ENCODE measurements around the gene YBEY. TPM values are rescaled to one million over a fixed set of nuclear protein-coding genes. Genes with fewer than 3 reads are reported as not detected.

The YBEY gene
- polyA plus RNA-seq, 3 donors, result 4.1 to 8.6 (median 5.2) TPM

GRCh38 chr21:46317710-46318463 is 31.7 kb downstream of the YBEY start:
- peak overlapping the region in 1 of 2 donors; percentile 61 for H3K27ac ChIP-seq (ENCODE audit: low read depth in 1 of 2, low read length in 2 of 2)
- H3K9ac ChIP-seq (ENCODE audit: insufficient read depth, low read length, poor library complexity, severe bottlenecking), result no peak overlapping the region
- Mint-ChIP-seq H3K27ac (peak overlapping the region in 3 of 7 donors; percentile 21 to 73 (median 49)), H3K36me3 (peaks cover 6 to 30% of the 10 kb centered on the region in 2 donors), H3K9me3 (peaks cover 0 to 4% (median 0%) of the 10 kb centered on the region in 7 donors), H3K4me3 (no peak overlapping the region), H3K4me1 (peaks cover 36% of the 10 kb centered on the region), H3K27me3 (ENCODE audit: low read depth in 3 of 3) (peaks cover 0 to 1% (median 0%) of the 10 kb centered on the region in 3 donors)
- no peaks in the 10 kb centered on the region for H3K9me3 ChIP-seq (replicated peaks in 1 of 2; ENCODE audit: control insufficient read depth in 1 of 2, insufficient read depth in 1 of 2, low read length in 2 of 2)
- intact Hi-C loops (cut with micrococcal nuclease), result no loop called here
- peaks cover 51% of the 10 kb centered on the region for H3K79me2 ChIP-seq (ENCODE audit: insufficient read depth, low read length)
- no peak overlapping the region for H3K4me3 ChIP-seq (replicated peaks in 1 of 3; ENCODE audit: low read depth in 2 of 3, low read length in 3 of 3)
- TF ChIP-seq CTCF (IDR thresholded peaks at IDR 0.05), result no peak
- H3K4me2 ChIP-seq (replicated peaks; ENCODE audit: extremely low read depth, low read length, poor library complexity, severe bottlenecking), result no peak overlapping the region
- peaks cover 30 to 32% of the 10 kb centered on the region in 2 donors for H3K4me1 ChIP-seq (ENCODE audit: control insufficient read depth in 1 of 2, insufficient read depth in 2 of 2, low read length in 2 of 2)
- no peaks in the 10 kb centered on the region for H4K20me1 ChIP-seq (ENCODE audit: insufficient read depth, low read length)
- H2AFZ ChIP-seq (ENCODE audit: insufficient read depth, low read depth, low read length, poor library complexity, severe bottlenecking), result no peak overlapping the region
- WGBS (ENCODE audit: insufficient coverage), result 93% methylated on average over 16 of the region's 20 CpGs
- no peaks in the 10 kb centered on the region for H3K27me3 ChIP-seq (ENCODE audit: control insufficient read depth in 2 of 2, insufficient read depth in 2 of 2, low read length in 2 of 2)
- no peak for DNase-seq
- peaks cover 16 to 29% of the 10 kb centered on the region in 2 donors for H3K36me3 ChIP-seq (replicated peaks in 1 of 2; ENCODE audit: control insufficient read depth in 1 of 2, insufficient read depth in 2 of 2, low read length in 2 of 2)

GRCh38 chr21:46318464-46318845 is 32.3 kb downstream of the YBEY start:
- Histone ChIP-seq H3K4me1 (ENCODE audit: control insufficient read depth in 1 of 2, insufficient read depth in 2 of 2, low read length in 2 of 2) (peaks cover 35 to 36% of the 10 kb centered on the region in 2 donors), H3K27ac (ENCODE audit: low read depth in 1 of 2, low read length in 2 of 2) (peak overlapping the region in 1 of 2 donors; percentile 61), H3K36me3 (replicated peaks in 1 of 2; ENCODE audit: control insufficient read depth in 1 of 2, insufficient read depth in 2 of 2, low read length in 2 of 2) (peaks cover 13 to 23% of the 10 kb centered on the region in 2 donors), H3K4me3 (replicated peaks in 1 of 3; ENCODE audit: low read depth in 2 of 3, low read length in 3 of 3) (no peak overlapping the region), H3K9me3 (replicated peaks in 1 of 2; ENCODE audit: control insufficient read depth in 1 of 2, insufficient read depth in 1 of 2, low read length in 2 of 2) (no peaks in the 10 kb centered on the region), H3K9ac (ENCODE audit: insufficient read depth, low read length, poor library complexity, severe bottlenecking) (no peak overlapping the region), H3K27me3 (ENCODE audit: control insufficient read depth in 2 of 2, insufficient read depth in 2 of 2, low read length in 2 of 2) (no peaks in the 10 kb centered on the region), H3K4me2 (replicated peaks; ENCODE audit: extremely low read depth, low read length, poor library complexity, severe bottlenecking) (no peak overlapping the region), H3K79me2 (ENCODE audit: insufficient read depth, low read length) (peaks cover 57% of the 10 kb centered on the region), H4K20me1 (ENCODE audit: insufficient read depth, low read length) (no peaks in the 10 kb centered on the region), H2AFZ (ENCODE audit: insufficient read depth, low read depth, low read length, poor library complexity, severe bottlenecking) (no peak overlapping the region)
- Mint-ChIP-seq H3K27me3 (ENCODE audit: low read depth in 3 of 3) (peaks cover 0 to 3% (median 0%) of the 10 kb centered on the region in 3 donors), H3K27ac (peak overlapping the region in 5 of 7 donors; percentile 18 to 73 (median 25)), H3K9me3 (peaks cover 0 to 4% (median 0%) of the 10 kb centered on the region in 7 donors), H3K36me3 (peaks cover 4 to 26% of the 10 kb centered on the region in 2 donors), H3K4me3 (no peak overlapping the region), H3K4me1 (peaks cover 40% of the 10 kb centered on the region)
- WGBS (ENCODE audit: insufficient coverage), result 67% methylated on average over 2 of the region's 4 CpGs
- no peak for DNase-seq
- TF ChIP-seq CTCF (IDR thresholded peaks at IDR 0.05), result no peak
- intact Hi-C loops (cut with micrococcal nuclease), result no loop called here

All from CD14-positive monocyte (primary cell).